Neural cell (in vitro differentiated cells): ENCODE data around the gene ADAM29.

ENCODE experiments used
- EZH2 ChIP-seq: fragments of 200-600, 300-800 bp; shearing (Covaris generic), sonication (generic); IDR thresholded peaks from 2 replicates; pipeline ENCODE4 v1.6.1; 2014; ENCODE audit warnings: antibody characterized with exemption, low read length, borderline replicate concordance, mild to moderate bottlenecking; ENCODE audit not compliant: insufficient read depth, poor library complexity, severe bottlenecking
- TF ChIP-seq, protein P1 (sequence below): fragments of 450-650 bp; IDR thresholded peaks from 2 replicates; pipeline ENCODE4 v1.5.1; 2014; ENCODE audit warnings: antibody characterized with exemption, mild to moderate bottlenecking, moderate library complexity; ENCODE audit not compliant: poor library complexity, severe bottlenecking

DNA sequence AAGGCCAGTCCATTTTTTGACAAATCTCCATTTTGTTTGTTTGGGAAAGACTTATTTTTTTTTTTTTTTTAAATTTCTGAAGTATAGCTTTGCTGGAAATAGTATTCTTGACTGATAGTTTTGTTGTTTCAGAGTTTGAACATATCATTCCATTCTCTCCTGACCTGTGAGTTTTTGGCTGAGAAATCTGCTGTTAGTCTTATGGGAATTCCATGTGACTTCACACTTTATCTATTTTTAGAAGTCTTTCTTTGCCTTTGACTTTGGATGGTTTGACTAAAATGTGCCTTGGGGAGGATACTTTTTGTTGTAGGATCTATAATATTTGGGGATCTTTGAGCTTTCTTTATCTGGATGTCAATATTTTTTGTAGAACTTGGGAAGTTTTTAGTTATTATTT lies 10.7 kb upstream of the ADAM29 start:
- TF ChIP-seq, protein P1, sequence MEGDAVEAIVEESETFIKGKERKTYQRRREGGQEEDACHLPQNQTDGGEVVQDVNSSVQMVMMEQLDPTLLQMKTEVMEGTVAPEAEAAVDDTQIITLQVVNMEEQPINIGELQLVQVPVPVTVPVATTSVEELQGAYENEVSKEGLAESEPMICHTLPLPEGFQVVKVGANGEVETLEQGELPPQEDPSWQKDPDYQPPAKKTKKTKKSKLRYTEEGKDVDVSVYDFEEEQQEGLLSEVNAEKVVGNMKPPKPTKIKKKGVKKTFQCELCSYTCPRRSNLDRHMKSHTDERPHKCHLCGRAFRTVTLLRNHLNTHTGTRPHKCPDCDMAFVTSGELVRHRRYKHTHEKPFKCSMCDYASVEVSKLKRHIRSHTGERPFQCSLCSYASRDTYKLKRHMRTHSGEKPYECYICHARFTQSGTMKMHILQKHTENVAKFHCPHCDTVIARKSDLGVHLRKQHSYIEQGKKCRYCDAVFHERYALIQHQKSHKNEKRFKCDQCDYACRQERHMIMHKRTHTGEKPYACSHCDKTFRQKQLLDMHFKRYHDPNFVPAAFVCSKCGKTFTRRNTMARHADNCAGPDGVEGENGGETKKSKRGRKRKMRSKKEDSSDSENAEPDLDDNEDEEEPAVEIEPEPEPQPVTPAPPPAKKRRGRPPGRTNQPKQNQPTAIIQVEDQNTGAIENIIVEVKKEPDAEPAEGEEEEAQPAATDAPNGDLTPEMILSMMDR: no peak
- no peak for TF ChIP-seq EZH2
